Activated CD4-positive, alpha-beta T cell treated with anti-CD3 and anti-CD28 coated beads, Interleukin-2, Interleukin-4, amounts not matched to agents 100 ng/mL and 50 ng/mL, durations not matched to agents 16 hours and 8 hours (primary cell): ENCODE measurements around the gene MTHFS.
"Not testable (repeated sequence)": the region's sequence is repeated elsewhere in the genome, so short reads cannot be mapped to it uniquely, and the experiment has no call there.

Experiments used
- DNase-seq: peaks from one replicate; pipeline ENCODE4 v3.0.0-alpha.2; 2020; ENCODE audit warnings: low spot score

Gene MTHFS

GRCh38 chr15:79896634-79897379 lies at the start of gene MTHFS:
Gene MTHFS (minus strand): TSS chr15:79897014. CDS start chr15:79896988, 26 bp downstream.
- peak; percentile 76 for DNase-seq

- DNase-seq, result no peak
These were observed 47.8 kb upstream of the MTHFS start for GRCh38 chr15:79944622-79945021.

- peak; percentile 31 for DNase-seq
These were observed 47.0 kb upstream of the MTHFS start for GRCh38 chr15:79943820-79944219.

- no peak for DNase-seq
These were observed 46.1 kb upstream of the MTHFS start for GRCh38 chr15:79942741-79943481.

- DNase-seq, result no peak
These were observed 42.6 kb upstream of the MTHFS start for GRCh38 chr15:79939399-79939798.

- DNase-seq, result no peak
These were observed 41.3 kb upstream of the MTHFS start for GRCh38 chr15:79938143-79938542.

- DNase-seq, result not testable (repeated sequence)
These were observed 38.9 kb upstream of the MTHFS start for GRCh38 chr15:79935556-79936201.

- no peak for DNase-seq
These were observed 36.4 kb upstream of the MTHFS start for GRCh38 chr15:79933231-79933630.

GRCh38 chr15:79932447-79932846 lies 35.6 kb upstream of the MTHFS start:
- DNase-seq, result no peak

- no peak for DNase-seq
These were observed 33.7 kb upstream of the MTHFS start for GRCh38 chr15:79930516-79930915.

GRCh38 chr15:79929412-79929811 lies 32.6 kb upstream of the MTHFS start:
- no peak for DNase-seq

GRCh38 chr15:79926116-79926515 lies 29.3 kb upstream of the MTHFS start:
- DNase-seq, result not testable (repeated sequence)

- no peak for DNase-seq
These were observed 27.6 kb upstream of the MTHFS start for GRCh38 chr15:79924379-79924778.

- peak; percentile 99 for DNase-seq
These were observed 26.8 kb upstream of the MTHFS start for GRCh38 chr15:79923515-79924169.

GRCh38 chr15:79923079-79923514 lies 26.3 kb upstream of the MTHFS start:
- DNase-seq, result peak; percentile 65

- no peak for DNase-seq
These were observed 25.8 kb upstream of the MTHFS start for GRCh38 chr15:79922512-79923078.

GRCh38 chr15:79919749-79920511 lies 23.1 kb upstream of the MTHFS start:
- no peak for DNase-seq

GRCh38 chr15:79919090-79919748 lies 22.4 kb upstream of the MTHFS start:
- no peak for DNase-seq

GRCh38 chr15:79918278-79918677 lies 21.5 kb upstream of the MTHFS start:
- DNase-seq, result no peak

GRCh38 chr15:79916502-79917132 lies 19.8 kb upstream of the MTHFS start:
- DNase-seq, result no peak
